HepG2 (cell line): ENCODE data around the gene PA2G4. TPM values are rescaled to one million over a fixed set of nuclear protein-coding genes. Genes with fewer than 3 reads are reported as not detected.

Experiments used
- ATF3 ChIP-seq: sonication (generic); formaldehyde crosslinking; IDR thresholded peaks from 2 replicates; pipeline ENCODE4 v1.4.0; 2020; ENCODE audit warnings: missing genetic modification reagents
- CHCHD3 ChIP-seq: sonication (generic); formaldehyde crosslinking; IDR thresholded peaks from 2 replicates; pipeline ENCODE4 v1.8.0; 2022; ENCODE audit warnings: mild to moderate bottlenecking, missing genetic modification reagents, moderate library complexity
- CSRNP2 ChIP-seq: sonication (generic); formaldehyde crosslinking; conservative IDR thresholded peaks from 2 replicates; pipeline ENCODE4 v1.8.0; 2022; ENCODE audit warnings: low read depth, missing genetic modification reagents
- ETV5 ChIP-seq: IDR thresholded peaks from 2 replicates; pipeline ENCODE4 v1.6.1; 2018; ENCODE audit warnings: missing biosample characterization, missing genetic modification reagents, inconsistent platforms, borderline replicate concordance
- LCORL ChIP-seq, 2 experiments: fragments of 450-650 bp in 1 of 2; sonication (generic) in 1 of 2; formaldehyde crosslinking in 1 of 2; IDR thresholded peaks; 2 replicates each; pipeline versions ENCODE4 v1.5.0 to v1.6.1; 2017 to 2020; ENCODE audit warnings: antibody characterized with exemption in 1 of 2, missing genetic modification reagents in 1 of 2
- MXD4 ChIP-seq: IDR thresholded peaks from 2 replicates; pipeline ENCODE4 v1.6.1; 2016; ENCODE audit warnings: mild to moderate bottlenecking, missing biosample characterization, missing genetic modification reagents
- PAF1 ChIP-seq: IDR thresholded peaks from 2 replicates; pipeline ENCODE4 v1.6.1; 2016; ENCODE audit warnings: missing genetic modification reagents, missing compliant biosample characterization
- PHF8 ChIP-seq: sonication (generic); formaldehyde crosslinking; IDR thresholded peaks from 2 replicates; pipeline ENCODE4 v1.5.0; 2020; ENCODE audit warnings: missing genetic modification reagents
- POLR2A ChIP-seq, 2 experiments: IDR thresholded peaks; 2 replicates each; pipeline ENCODE4 v1.6.1; 2011; ENCODE audit warnings: low read depth in 2 of 2, low read length in 2 of 2, mild to moderate bottlenecking in 1 of 2, moderate library complexity in 1 of 2; ENCODE audit not compliant: insufficient read depth in 1 of 2
- RARG ChIP-seq: sonication (generic); formaldehyde crosslinking; IDR thresholded peaks from 2 replicates; pipeline ENCODE4 v1.4.0; 2020; ENCODE audit warnings: low read depth, mild to moderate bottlenecking, missing genetic modification reagents
- UBTF ChIP-seq: sonication (generic); formaldehyde crosslinking; IDR thresholded peaks from 2 replicates; pipeline ENCODE4 v1.4.0; 2020; ENCODE audit warnings: mild to moderate bottlenecking, missing genetic modification reagents
- ZFP41 ChIP-seq: sonication (generic); formaldehyde crosslinking; IDR thresholded peaks from 2 replicates; pipeline ENCODE4 v1.4.0; 2020; ENCODE audit warnings: mild to moderate bottlenecking, missing genetic modification reagents, borderline replicate concordance
- ZNF160 ChIP-seq: sonication (generic); formaldehyde crosslinking; IDR thresholded peaks from 2 replicates; pipeline ENCODE4 v1.8.0; 2022; ENCODE audit warnings: mild to moderate bottlenecking, inconsistent platforms, missing genetic modification reagents
- ZNF333 ChIP-seq: sonication (generic); formaldehyde crosslinking; IDR thresholded peaks from 2 replicates; pipeline ENCODE4 v1.4.0; 2020; ENCODE audit warnings: mild to moderate bottlenecking, missing genetic modification reagents, borderline replicate concordance
- ZNF501 ChIP-seq: sonication (generic); formaldehyde crosslinking; IDR thresholded peaks from 2 replicates; pipeline ENCODE4 v1.5.1; 2020; ENCODE audit warnings: mild to moderate bottlenecking, moderate library complexity, missing genetic modification reagents
- ZNF792 ChIP-seq: IDR thresholded peaks from 2 replicates; pipeline ENCODE4 v1.6.1; 2016
- polyA plus RNA-seq, 8 experiments: library from polyadenylated mRNA; depleted of rRNA in 3 of 8; stranded (reverse) in 7 of 8; unstranded in 1 of 8; fragments of >200 nt; fragmentation: Illumina TruSeq in 4 of 8; extraction: Trizol in 4 of 8; gene quantifications; 2 replicates each; pipeline versions ENCODE4 v1.2.1 to v1.2.3, GENCODE V29; 2011 to 2016; ENCODE audit warnings: low read depth in 4 of 8, missing spikeins in 1 of 8, mixed read lengths in 1 of 8; ENCODE audit not compliant: insufficient read depth in 1 of 8
- total RNA-seq, 5 experiments: library from RNA; depleted of rRNA; stranded (reverse); fragments of >200 nt; fragmentation: Illumina TruSeq; extraction: Trizol; gene quantifications; 2 replicates each; pipeline ENCODE4 v1.2.3, GENCODE V29; 2016; ENCODE audit warnings: low read depth in 1 of 5
- TF ChIP-seq, protein P1 (sequence below): sonication (generic); formaldehyde crosslinking; IDR thresholded peaks from 2 replicates; pipeline ENCODE4 v1.8.1; 2023; ENCODE audit warnings: mild to moderate bottlenecking, moderate library complexity, missing genetic modification reagents
- TF ChIP-seq, protein P2 (sequence below): sonication (generic); formaldehyde crosslinking; IDR thresholded peaks from 2 replicates; pipeline ENCODE4 v1.4.0; 2020; ENCODE audit warnings: mild to moderate bottlenecking, missing genetic modification reagents
- TF ChIP-seq, protein P3 (sequence below): sonication (generic); formaldehyde crosslinking; IDR thresholded peaks from 2 replicates; pipeline ENCODE4 v1.8.1; 2022; ENCODE audit warnings: low read depth, mild to moderate bottlenecking, missing genetic modification reagents

The PA2G4 gene
- total and polyA plus RNA-seq, 2 of the 13 experiments (the other 11 are each of a cell fraction or from before 2014, with no cell fraction given) = 147 to 240 TPM

- TF ChIP-seq RARG (no peak), ZFP41 (CRISPR knock-in tag) (no peak), MXD4 (CRISPR knock-in tag) (no peak), PAF1 (CRISPR knock-in tag) (no peak), LCORL (IDR thresholded peaks at IDR 0.05) (no peak), LCORL (CRISPR knock-in tag; IDR thresholded peaks at IDR 0.05) (no peak; the same call in 1 of the 2 replicates), ZNF792 (CRISPR knock-in tag) (0 out of 2 replicates have a peak, but pooled peaks have one; percentile 29), ETV5 (peak; percentile 94), ZNF160 (CRISPR knock-in tag) (no peak), ZNF501 (CRISPR knock-in tag) (no peak), PHF8 (CRISPR knock-in tag) (peak; percentile 58), UBTF (CRISPR knock-in tag) (peak; percentile 23; the same call in 1 of the 2 replicates), POLR2A (IDR thresholded peaks at IDR 0.05; ENCODE audit: insufficient read depth in 1 of 2, low read depth in 2 of 2, low read length in 2 of 2) (peak; percentile 66 to 81; a peak in 2 of 4 replicates), CHCHD3 (CRISPR knock-in tag) (no peak), CSRNP2 (no peak), ZNF333 (CRISPR knock-in tag) (no peak; the same call in 1 of the 2 replicates), ATF3 (0 out of 2 replicates have a peak, but pooled peaks have one; percentile 25)
- TF ChIP-seq, protein P1, sequence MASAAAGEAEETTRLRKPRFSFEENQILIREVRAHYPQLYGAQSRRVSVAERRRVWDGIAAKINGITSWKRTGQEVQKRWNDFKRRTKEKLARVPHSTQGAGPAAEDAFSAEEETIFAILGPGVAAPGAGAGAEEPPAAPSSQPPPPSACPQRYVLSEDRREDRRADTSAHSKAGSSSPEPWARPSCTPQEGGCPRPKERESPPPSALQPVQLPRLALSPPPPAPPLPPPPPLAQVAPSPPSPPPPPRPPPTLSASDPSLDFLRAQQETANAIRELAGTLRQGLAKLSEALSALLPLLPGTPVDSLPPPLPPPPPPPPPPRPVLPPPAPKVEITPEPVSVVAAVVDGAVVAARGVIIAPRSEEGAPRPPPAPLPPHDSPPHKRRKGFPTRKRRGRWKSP (CRISPR knock-in tag) = no peak; the same call in 1 of the 2 replicates
- TF ChIP-seq, protein P2, sequence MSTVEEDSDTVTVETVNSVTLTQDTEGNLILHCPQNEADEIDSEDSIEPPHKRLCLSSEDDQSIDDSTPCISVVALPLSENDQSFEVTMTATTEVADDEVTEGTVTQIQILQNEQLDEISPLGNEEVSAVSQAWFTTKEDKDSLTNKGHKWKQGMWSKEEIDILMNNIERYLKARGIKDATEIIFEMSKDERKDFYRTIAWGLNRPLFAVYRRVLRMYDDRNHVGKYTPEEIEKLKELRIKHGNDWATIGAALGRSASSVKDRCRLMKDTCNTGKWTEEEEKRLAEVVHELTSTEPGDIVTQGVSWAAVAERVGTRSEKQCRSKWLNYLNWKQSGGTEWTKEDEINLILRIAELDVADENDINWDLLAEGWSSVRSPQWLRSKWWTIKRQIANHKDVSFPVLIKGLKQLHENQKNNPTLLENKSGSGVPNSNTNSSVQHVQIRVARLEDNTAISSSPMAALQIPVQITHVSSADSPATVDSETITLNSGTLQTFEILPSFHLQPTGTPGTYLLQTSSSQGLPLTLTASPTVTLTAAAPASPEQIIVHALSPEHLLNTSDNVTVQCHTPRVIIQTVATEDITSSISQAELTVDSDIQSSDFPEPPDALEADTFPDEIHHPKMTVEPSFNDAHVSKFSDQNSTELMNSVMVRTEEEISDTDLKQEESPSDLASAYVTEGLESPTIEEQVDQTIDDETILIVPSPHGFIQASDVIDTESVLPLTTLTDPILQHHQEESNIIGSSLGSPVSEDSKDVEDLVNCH (CRISPR knock-in tag) = no peak
- TF ChIP-seq, protein P3, sequence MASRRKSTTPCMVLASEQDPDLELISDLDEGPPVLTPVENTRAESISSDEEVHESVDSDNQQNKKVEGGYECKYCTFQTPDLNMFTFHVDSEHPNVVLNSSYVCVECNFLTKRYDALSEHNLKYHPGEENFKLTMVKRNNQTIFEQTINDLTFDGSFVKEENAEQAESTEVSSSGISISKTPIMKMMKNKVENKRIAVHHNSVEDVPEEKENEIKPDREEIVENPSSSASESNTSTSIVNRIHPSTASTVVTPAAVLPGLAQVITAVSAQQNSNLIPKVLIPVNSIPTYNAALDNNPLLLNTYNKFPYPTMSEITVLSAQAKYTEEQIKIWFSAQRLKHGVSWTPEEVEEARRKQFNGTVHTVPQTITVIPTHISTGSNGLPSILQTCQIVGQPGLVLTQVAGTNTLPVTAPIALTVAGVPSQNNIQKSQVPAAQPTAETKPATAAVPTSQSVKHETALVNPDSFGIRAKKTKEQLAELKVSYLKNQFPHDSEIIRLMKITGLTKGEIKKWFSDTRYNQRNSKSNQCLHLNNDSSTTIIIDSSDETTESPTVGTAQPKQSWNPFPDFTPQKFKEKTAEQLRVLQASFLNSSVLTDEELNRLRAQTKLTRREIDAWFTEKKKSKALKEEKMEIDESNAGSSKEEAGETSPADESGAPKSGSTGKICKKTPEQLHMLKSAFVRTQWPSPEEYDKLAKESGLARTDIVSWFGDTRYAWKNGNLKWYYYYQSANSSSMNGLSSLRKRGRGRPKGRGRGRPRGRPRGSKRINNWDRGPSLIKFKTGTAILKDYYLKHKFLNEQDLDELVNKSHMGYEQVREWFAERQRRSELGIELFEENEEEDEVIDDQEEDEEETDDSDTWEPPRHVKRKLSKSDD = peak; percentile 30; the same call in 1 of the 2 replicates
Observed at GRCh38 chr12:56152132-56152755, 47.9 kb downstream of the PA2G4 start, which contains the start of gene MYL6B (continued).
